Keratinocyte (primary cell): ENCODE measurements around the gene RAP1GAP2. TPM values are rescaled to one million over a fixed set of nuclear protein-coding genes. Genes with fewer than 3 reads are reported as not detected.
A peak's percentile ranks its signal among the peaks of the same experiment; 100 is the strongest.

Experiments
- DNase-seq: peaks from one replicate; pipeline ENCODE4 v3.0.0-alpha.2; 2011; ENCODE audit warnings: low read depth, missing footprints, low spot score
- FAIRE-seq: peaks from 2 replicates; lab custom pipeline; 2011; peaks lifted over from hg19 to GRCh38; lab: Jason Lieb, UNC
- H2AFZ ChIP-seq: 2 replicates; pipeline ENCODE4 v1.6.0; 2012; ENCODE audit warnings: low read length, control low read depth, inconsistent platforms; ENCODE audit not compliant: control insufficient read depth
- H3K27ac ChIP-seq: 2 replicates; pipeline ENCODE4 v1.5.1; 2011; ENCODE audit warnings: low read length; ENCODE audit not compliant: control insufficient read depth, insufficient read depth
- H3K27me3 ChIP-seq: 3 replicates; pipeline ENCODE4 v1.6.0; 2011; ENCODE audit warnings: low read length; ENCODE audit not compliant: control insufficient read depth, insufficient read depth; ENCODE audit errors: extremely low read depth
- H3K36me3 ChIP-seq, 2 experiments: 2 replicates in 1 of 2; 3 replicates in 1 of 2; pipeline ENCODE4 v1.5.1; 2011; ENCODE audit warnings: low read length in 2 of 2, mild to moderate bottlenecking in 1 of 2; ENCODE audit not compliant: control insufficient read depth in 2 of 2, insufficient read depth in 2 of 2; ENCODE audit errors: extremely low read depth in 1 of 2
- H3K4me1 ChIP-seq: 3 replicates; pipeline ENCODE4 v1.5.1; 2011; ENCODE audit warnings: low read length; ENCODE audit not compliant: control insufficient read depth, insufficient read depth; ENCODE audit errors: extremely low read depth
- H3K4me2 ChIP-seq: 3 replicates; pipeline ENCODE4 v1.6.0; 2011; ENCODE audit warnings: low read depth, low read length; ENCODE audit not compliant: control insufficient read depth, insufficient read depth; ENCODE audit errors: extremely low read depth
- H3K4me3 ChIP-seq, 3 experiments: fragments of 200-600 bp in 1 of 3; sonication (generic) in 1 of 3; 2 replicates in 2 of 3; 3 replicates in 1 of 3; pipeline ENCODE4 v1.5.1; 2011 to 2016; ENCODE audit warnings: low read length in 3 of 3, mild to moderate bottlenecking in 3 of 3, control low read depth in 2 of 3, inconsistent platforms in 1 of 3, low read depth in 1 of 3, mixed read lengths in 1 of 3, mixed run types in 1 of 3, moderate library complexity in 1 of 3; ENCODE audit not compliant: control insufficient read depth in 2 of 3, insufficient read depth in 2 of 3; ENCODE audit errors: extremely low read depth in 1 of 3
- H3K79me2 ChIP-seq: 2 replicates; pipeline ENCODE4 v1.6.0; 2012; ENCODE audit warnings: low read length; ENCODE audit not compliant: control insufficient read depth, insufficient read depth
- H3K9ac ChIP-seq: 3 replicates; pipeline ENCODE4 v1.6.0; 2011; ENCODE audit warnings: low read length; ENCODE audit not compliant: control insufficient read depth, insufficient read depth; ENCODE audit errors: extremely low read depth
- H3K9me1 ChIP-seq: 3 replicates; pipeline ENCODE4 v1.6.0; 2011; ENCODE audit warnings: low read length; ENCODE audit not compliant: control insufficient read depth, insufficient read depth; ENCODE audit errors: extremely low read depth
- H3K9me3 ChIP-seq: 2 replicates; pipeline ENCODE4 v1.5.1; 2012; ENCODE audit warnings: low read depth, low read length; ENCODE audit not compliant: control insufficient read depth
- H4K20me1 ChIP-seq: 3 replicates; pipeline ENCODE4 v1.6.0; 2011; ENCODE audit warnings: low read length; ENCODE audit not compliant: control insufficient read depth, insufficient read depth; ENCODE audit errors: extremely low read depth
- EZH2 ChIP-seq: IDR thresholded peaks from one replicate; pipeline ENCODE4 v1.6.1; 2012; ENCODE audit warnings: inconsistent platforms, mild to moderate bottlenecking, low read length, moderate library complexity
- dilution Hi-C: fragments of 300-500 bp; cut with MboI; formaldehyde crosslinking; loops from one replicate; pipeline ENCODE4 v1.7.0; 2020; ENCODE audit warnings: low sequenced_read_pairs; ENCODE audit not compliant: extremely low pct_ligation_motif_present
- polyA plus RNA-seq, 5 experiments: library from polyadenylated mRNA; depleted of rRNA in 3 of 5; stranded (reverse) in 3 of 5; stranded (forward) in 1 of 5; unstranded in 1 of 5; fragments of >200 nt; gene quantifications; 1 replicate in 1 of 5; 2 replicates in 3 of 5; 3 replicates in 1 of 5; pipeline versions ENCODE4 v1.2.1 to v1.2.3, GENCODE V29; 2011 to 2012; ENCODE audit warnings: missing spikeins in 2 of 5, low read depth in 1 of 5, low replicate concordance in 1 of 5
- TF ChIP-seq, protein P1 (sequence below), 3 experiments: IDR thresholded peaks in 1 of 3; conservative IDR thresholded peaks in 1 of 3; optimal IDR thresholded peaks in 1 of 3; 2 replicates in 2 of 3; 3 replicates in 1 of 3; pipeline versions ENCODE3 to v1.5.1; 2011; ENCODE audit warnings: low read length in 3 of 3, mild to moderate bottlenecking in 3 of 3, moderate library complexity in 2 of 3, control low read depth in 1 of 3, inconsistent platforms in 1 of 3; ENCODE audit not compliant: insufficient read depth in 2 of 3; ENCODE audit errors: extremely low read depth in 1 of 3

Gene RAP1GAP2
- polyA plus RNA-seq, 1 donor (not counting 4 experiments of a cell fraction or from before 2014, with no cell fraction given) = 13.6 TPM

DNA sequence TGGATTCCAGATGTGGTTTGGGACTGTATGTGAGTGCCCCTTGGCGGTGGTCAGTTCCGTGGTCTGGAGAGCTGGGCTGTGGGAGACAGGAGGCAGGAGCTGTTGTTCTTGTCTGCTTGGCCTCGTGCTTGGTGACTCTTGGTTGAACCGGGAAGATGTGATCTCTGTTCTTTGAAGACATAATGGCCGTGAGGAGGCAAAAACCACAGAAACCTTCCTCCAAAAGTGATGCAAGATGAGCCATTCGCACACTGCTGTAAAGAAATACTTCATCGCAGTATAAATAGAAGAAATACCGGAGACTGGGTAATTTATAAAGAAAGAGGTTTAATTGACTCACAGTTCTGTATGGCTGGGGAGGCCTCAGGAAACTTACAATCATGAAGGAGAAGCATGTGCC is 128.8 kb downstream of the RAP1GAP2 start:
- peak; percentile 55 for FAIRE-seq
- DNase-seq = no peak
- peaks cover 29% of the 10 kb centered on the region for H3K4me1 ChIP-seq
- no peaks in the 10 kb centered on the region for H4K20me1 ChIP-seq
- H3K9ac ChIP-seq = no peak overlapping the region
- H3K79me2 ChIP-seq = peaks cover 3% of the 10 kb centered on the region
- dilution Hi-C loops = no loop called here
- peaks cover 3 to 9% of the 10 kb centered on the region in 2 experiments for H3K36me3 ChIP-seq
- no peaks in the 10 kb centered on the region for H3K9me1 ChIP-seq
- H3K4me2 ChIP-seq = no peak overlapping the region
- H3K9me3 ChIP-seq = no peaks in the 10 kb centered on the region
- no peaks in the 10 kb centered on the region for H3K27me3 ChIP-seq
- peak overlapping the region; percentile 91 for H3K27ac ChIP-seq
- no peak overlapping the region for H3K4me3 ChIP-seq
- no peak for TF ChIP-seq EZH2
- TF ChIP-seq, protein P1, sequence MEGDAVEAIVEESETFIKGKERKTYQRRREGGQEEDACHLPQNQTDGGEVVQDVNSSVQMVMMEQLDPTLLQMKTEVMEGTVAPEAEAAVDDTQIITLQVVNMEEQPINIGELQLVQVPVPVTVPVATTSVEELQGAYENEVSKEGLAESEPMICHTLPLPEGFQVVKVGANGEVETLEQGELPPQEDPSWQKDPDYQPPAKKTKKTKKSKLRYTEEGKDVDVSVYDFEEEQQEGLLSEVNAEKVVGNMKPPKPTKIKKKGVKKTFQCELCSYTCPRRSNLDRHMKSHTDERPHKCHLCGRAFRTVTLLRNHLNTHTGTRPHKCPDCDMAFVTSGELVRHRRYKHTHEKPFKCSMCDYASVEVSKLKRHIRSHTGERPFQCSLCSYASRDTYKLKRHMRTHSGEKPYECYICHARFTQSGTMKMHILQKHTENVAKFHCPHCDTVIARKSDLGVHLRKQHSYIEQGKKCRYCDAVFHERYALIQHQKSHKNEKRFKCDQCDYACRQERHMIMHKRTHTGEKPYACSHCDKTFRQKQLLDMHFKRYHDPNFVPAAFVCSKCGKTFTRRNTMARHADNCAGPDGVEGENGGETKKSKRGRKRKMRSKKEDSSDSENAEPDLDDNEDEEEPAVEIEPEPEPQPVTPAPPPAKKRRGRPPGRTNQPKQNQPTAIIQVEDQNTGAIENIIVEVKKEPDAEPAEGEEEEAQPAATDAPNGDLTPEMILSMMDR (optimal IDR thresholded peaks at IDR 0.05 in 1 of 3, IDR thresholded peaks at IDR 0.05 in 1 of 3, conservative IDR thresholded peaks at IDR 0.05 in 1 of 3; ENCODE audit: extremely low read depth in 1 of 3, insufficient read depth in 2 of 3, low read length in 3 of 3) = no peak
- no peak overlapping the region for H2AFZ ChIP-seq

DNA sequence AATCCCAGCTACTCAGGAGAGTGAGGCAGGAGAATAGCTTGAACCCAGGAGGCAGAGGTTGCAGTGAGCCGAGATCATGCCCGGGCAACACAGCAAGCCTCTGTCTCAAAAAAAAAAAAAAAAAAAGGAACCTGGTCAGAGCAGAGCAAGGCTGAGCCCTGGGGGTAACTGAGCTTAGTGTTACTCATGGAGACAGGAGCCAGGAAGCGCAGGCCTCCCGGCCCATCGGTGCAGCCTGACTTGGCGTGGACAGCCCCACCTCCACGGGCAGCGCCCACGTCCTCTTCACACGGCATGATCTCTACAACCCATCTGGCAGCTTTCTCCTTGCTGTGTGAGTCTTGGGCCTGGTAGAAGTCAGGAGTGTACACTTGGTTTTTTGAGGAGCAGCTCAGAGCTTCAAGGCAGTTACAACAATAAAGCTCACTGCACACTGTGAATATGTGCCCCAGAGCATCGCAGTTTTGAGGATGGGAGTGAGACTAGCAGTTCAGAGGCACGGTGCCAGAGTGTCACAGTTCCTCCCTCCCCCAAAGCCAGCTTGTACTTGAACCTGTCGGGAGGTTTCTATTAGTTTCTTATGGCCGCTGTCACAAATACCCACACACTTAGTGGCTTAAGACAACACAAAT is 129.9 kb downstream of the RAP1GAP2 start:
- Histone ChIP-seq H2AFZ (peak overlapping the region; percentile 54), H3K4me3 (no peak overlapping the region), H3K4me2 (peak overlapping the region; percentile 57), H3K9me1 (no peaks in the 10 kb centered on the region), H3K79me2 (no peaks in the 10 kb centered on the region), H3K9ac (peak overlapping the region; percentile 53), H3K9me3 (no peaks in the 10 kb centered on the region), H4K20me1 (no peaks in the 10 kb centered on the region), H3K27ac (peak overlapping the region; percentile 91), H3K4me1 (peaks cover 29% of the 10 kb centered on the region), H3K36me3 (peaks cover 0 to 6% of the 10 kb centered on the region in 2 experiments), H3K27me3 (no peaks in the 10 kb centered on the region)
- FAIRE-seq = peak; percentile 97
- DNase-seq = peak; percentile 89
- TF ChIP-seq, protein P1 (optimal IDR thresholded peaks at IDR 0.05 in 1 of 3, IDR thresholded peaks at IDR 0.05 in 1 of 3, conservative IDR thresholded peaks at IDR 0.05 in 1 of 3; ENCODE audit: extremely low read depth in 1 of 3, insufficient read depth in 2 of 3, low read length in 3 of 3) = no peak
- TF ChIP-seq EZH2 = no peak
- dilution Hi-C loops = no loop called here
